ENCODE measurements around the gene SND1. TPM values are rescaled to one million over a fixed set of nuclear protein-coding genes. Genes with fewer than 3 reads are reported as not detected.

Gene SND1
- total and polyA plus RNA-seq, 7 donors: 29.2 to 72.8 (median 48.2) TPM

GRCh38 chr7:127715272-127715671 is 63.3 kb downstream of the SND1 start:
- H3K4me1 ChIP-seq: no peaks in the 10 kb centered on the region
- 79 to 99% (median 84%) methylated on average over 3 of the region's 3 CpGs for WGBS, 3 donors
- H3K36me3 ChIP-seq (ENCODE audit: insufficient read depth in 1 of 2, low read depth in 1 of 2): peaks cover 0 to 5% of the 10 kb centered on the region in 2 donors
- H3K9me3 ChIP-seq: no peaks in the 10 kb centered on the region
- H3K27ac ChIP-seq: no peak overlapping the region
- intact Hi-C loops (cut with DNase I): loop anchor here in 1 of 2 donors (10.0 kb wide), 1 partner anchor 220 kb away; no protein-coding TSS in a partner anchor
- no peak for DNase-seq
- no peak for ATAC-seq
- H3K27me3 ChIP-seq (ENCODE audit: insufficient read depth in 3 of 3, low read length in 2 of 3): no peaks in the 10 kb centered on the region
- no peak overlapping the region for H3K4me3 ChIP-seq
- TF ChIP-seq CTCF (IDR thresholded peaks at IDR 0.05): no peak

DNA sequence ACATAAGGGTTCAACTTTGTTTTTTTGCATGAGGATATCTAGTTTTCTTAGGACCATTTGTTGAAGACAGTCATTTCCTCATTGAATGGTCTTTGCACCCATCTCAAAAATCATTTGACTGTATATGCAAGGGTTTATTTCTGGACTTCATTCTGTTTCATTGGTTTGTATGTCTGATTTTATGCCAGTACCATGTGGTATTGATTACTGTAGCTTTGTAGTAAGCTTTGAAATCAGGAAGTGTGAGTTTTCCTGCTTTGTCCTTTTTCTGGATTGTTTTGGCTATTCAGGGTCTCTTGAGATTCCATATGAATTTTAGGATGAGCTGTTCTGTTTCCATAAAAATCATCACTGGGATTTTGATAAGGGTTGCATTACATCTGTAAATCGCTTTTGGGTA is 63.9 kb downstream of the SND1 start:
- TF ChIP-seq CTCF (IDR thresholded peaks at IDR 0.05): no peak
- H3K9me3 ChIP-seq: no peaks in the 10 kb centered on the region
- H3K36me3 ChIP-seq (ENCODE audit: insufficient read depth in 1 of 2, low read depth in 1 of 2): peaks cover 0 to 6% of the 10 kb centered on the region in 2 donors
- WGBS, 3 donors: 84 to 89% (median 87%) methylated on average over 1 of the region's 1 CpG
- ATAC-seq: no peak
- H3K27me3 ChIP-seq (ENCODE audit: insufficient read depth in 3 of 3, low read length in 2 of 3): no peaks in the 10 kb centered on the region
- DNase-seq: no peak
- no peak overlapping the region for H3K4me3 ChIP-seq
- H3K4me1 ChIP-seq: no peaks in the 10 kb centered on the region
- H3K27ac ChIP-seq: no peak overlapping the region
- intact Hi-C loops (cut with DNase I): loop anchor here in 1 of 2 donors (10.0 kb wide), 1 partner anchor 219 kb away; no protein-coding TSS in a partner anchor

- Histone ChIP-seq H3K4me1 (no peaks in the 10 kb centered on the region), H3K27ac (no peak overlapping the region), H3K9me3 (no peaks in the 10 kb centered on the region), H3K4me3 (no peak overlapping the region), H3K27me3 (ENCODE audit: insufficient read depth in 3 of 3, low read length in 2 of 3) (no peaks in the 10 kb centered on the region), H3K36me3 (ENCODE audit: insufficient read depth in 1 of 2, low read depth in 1 of 2) (peaks cover 3 to 25% of the 10 kb centered on the region in 2 donors)
- TF ChIP-seq CTCF (IDR thresholded peaks at IDR 0.05): no peak
- 95 to 98% (median 97%) methylated on average over 6 of the region's 6 CpGs for WGBS, 3 donors
- ATAC-seq (no peak), DNase-seq (no peak)
- intact Hi-C loops (cut with DNase I): loop anchor here in 1 of 2 donors (10.0 kb wide), 1 partner anchor 217 kb away; no protein-coding TSS in a partner anchor
Observed at GRCh38 chr7:127717502-127718339, 65.7 kb downstream of the SND1 start.

DNA sequence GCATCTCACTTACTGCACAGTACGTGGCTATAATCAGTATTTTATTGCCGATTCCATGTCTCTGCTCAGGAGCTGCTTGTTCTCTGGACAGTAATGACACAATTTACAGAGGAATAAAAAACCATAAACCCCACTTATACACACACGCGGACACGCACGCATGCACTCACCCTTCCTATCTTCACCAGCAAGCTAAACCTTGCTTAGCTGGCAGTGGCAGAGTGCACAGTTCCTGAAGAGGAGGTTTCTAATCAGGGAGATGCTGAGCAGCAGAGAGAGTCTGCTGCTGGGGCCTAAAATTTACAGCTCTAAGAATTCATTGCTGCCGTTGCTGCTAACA is 66.3 kb downstream of the SND1 start:
- 94 to 95% (median 94%) methylated on average over 7 of the region's 7 CpGs for WGBS, 3 donors
- ATAC-seq: no peak
- no peak for DNase-seq
- Histone ChIP-seq H3K4me1 (no peaks in the 10 kb centered on the region), H3K4me3 (no peak overlapping the region), H3K27me3 (ENCODE audit: insufficient read depth in 3 of 3, low read length in 2 of 3) (no peaks in the 10 kb centered on the region), H3K36me3 (ENCODE audit: insufficient read depth in 1 of 2, low read depth in 1 of 2) (peaks cover 3 to 30% of the 10 kb centered on the region in 2 donors), H3K27ac (no peak overlapping the region), H3K9me3 (no peaks in the 10 kb centered on the region)
- intact Hi-C loops (cut with DNase I): loop anchor here in 1 of 2 donors (10.0 kb wide), 1 partner anchor 216 kb away; no protein-coding TSS in a partner anchor
- no peak for TF ChIP-seq CTCF (IDR thresholded peaks at IDR 0.05)
